NCI-H1436 treated with DMSO at 0.1 percent for 48 hours (cell line): Measurements from ENCODE around the gene CNR1.
"Not testable (repeated sequence)": the region's sequence is repeated elsewhere in the genome, so short reads cannot be mapped to it uniquely, and the experiment has no call there.

Source experiments
- DNase-seq: peaks from one replicate; lab custom pipeline; 2025; lab: John Stamatoyannopoulos, UW

The CNR1 gene

GRCh38 chr6:88165844-88166492, at the start of gene CNR1:
CNR1 (minus strand) TSS chr6:88166347; CDS start chr6:88145274, 21,073 bp downstream.
- no peak for DNase-seq

GRCh38 chr6:88211446-88211845, 45.3 kb upstream of the CNR1 start:
- no peak for DNase-seq

GRCh38 chr6:88209301-88209700, 43.2 kb upstream of the CNR1 start:
- no peak for DNase-seq

GRCh38 chr6:88208726-88209125, 42.6 kb upstream of the CNR1 start:
- DNase-seq, result no peak

- DNase-seq, result not testable (repeated sequence)
Observed at GRCh38 chr6:88201734-88202133, 35.6 kb upstream of the CNR1 start.

GRCh38 chr6:88184921-88185320, 18.8 kb upstream of the CNR1 start:
- DNase-seq, result no peak

GRCh38 chr6:88183471-88183870, 17.3 kb upstream of the CNR1 start:
- DNase-seq, result no peak

- DNase-seq, result no peak
Observed at GRCh38 chr6:88179692-88180091, 13.5 kb upstream of the CNR1 start.

- no peak for DNase-seq
Observed at GRCh38 chr6:88177961-88178464, 11.9 kb upstream of the CNR1 start.

GRCh38 chr6:88174906-88175305, 8.8 kb upstream of the CNR1 start:
- no peak for DNase-seq

GRCh38 chr6:88171312-88171711, 5.2 kb upstream of the CNR1 start:
- DNase-seq, result no peak

- no peak for DNase-seq
Observed at GRCh38 chr6:88168362-88168761, 2.2 kb upstream of the CNR1 start.

- no peak for DNase-seq
Observed at GRCh38 chr6:88167352-88167937, 1.3 kb upstream of the CNR1 start.

- no peak for DNase-seq
Observed at GRCh38 chr6:88166493-88167351, 575 bp upstream of the CNR1 start.

GRCh38 chr6:88165087-88165843, 882 bp downstream of the CNR1 start:
- DNase-seq, result no peak

- no peak for DNase-seq
Observed at GRCh38 chr6:88164061-88164460, 2.1 kb downstream of the CNR1 start.

- DNase-seq, result no peak
Observed at GRCh38 chr6:88163616-88164015, 2.5 kb downstream of the CNR1 start.

- DNase-seq, result no peak
Observed at GRCh38 chr6:88161940-88162339, 4.2 kb downstream of the CNR1 start.

GRCh38 chr6:88157106-88157505, 9.0 kb downstream of the CNR1 start:
- no peak for DNase-seq

GRCh38 chr6:88145298-88145963, 20.7 kb downstream of the CNR1 start:
- no peak for DNase-seq

GRCh38 chr6:88144637-88145297, 21.4 kb downstream of the CNR1 start:
- no peak for DNase-seq
